ENCODE data around the gene CDT1.
"Not testable (repeated sequence)": the region's sequence is repeated elsewhere in the genome, so short reads cannot be mapped to it uniquely, and the experiment has no call there.

CDT1 gene

DNA sequence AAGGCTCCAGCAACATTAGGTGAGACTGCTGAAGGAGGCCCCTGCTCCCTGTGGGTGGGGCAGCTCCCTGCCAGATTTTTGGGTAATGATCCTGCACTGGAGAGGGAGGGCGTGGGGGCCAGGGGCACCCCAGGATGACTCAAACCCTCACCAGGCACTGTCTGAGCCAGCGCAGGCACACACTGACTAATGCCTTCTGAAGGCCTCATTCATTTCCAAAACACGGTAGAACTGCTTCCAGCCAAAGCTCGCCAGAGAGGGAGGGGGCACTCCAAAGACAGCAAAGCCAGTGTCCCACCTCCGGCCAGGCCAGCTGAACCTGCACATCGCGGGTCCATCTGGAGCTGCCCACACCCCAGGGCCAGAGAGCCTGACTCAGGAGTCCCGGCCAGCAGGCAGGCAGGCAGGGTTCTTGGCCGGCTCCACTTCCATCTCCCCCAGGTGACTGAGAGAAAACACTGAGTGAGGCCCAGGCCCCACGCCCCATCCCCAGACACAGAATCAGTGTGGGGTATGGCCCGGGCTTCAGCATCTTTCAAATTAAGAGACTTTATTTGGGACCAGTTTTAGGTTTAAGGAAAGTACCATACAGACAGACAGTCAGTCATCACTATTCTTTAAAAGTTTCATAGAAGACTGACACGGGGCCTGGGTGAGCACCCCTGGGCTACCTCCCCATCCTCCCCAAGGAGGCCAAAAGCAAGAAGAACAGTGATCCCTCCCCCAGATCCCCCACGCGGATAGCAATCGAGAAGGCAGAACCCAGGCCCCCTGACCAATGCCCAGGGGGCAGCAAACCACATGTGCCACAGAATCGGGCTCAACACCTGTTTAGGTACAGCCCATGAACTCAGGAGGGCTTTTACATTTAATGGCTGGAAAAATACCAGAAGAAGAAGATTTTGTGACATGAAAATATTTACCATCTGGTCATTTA is 20.9 kb upstream of the CDT1 start:
- no peak for DNase-seq (ENCODE audit: low spot score)

- DNase-seq (ENCODE audit: low spot score): peak; percentile 88
These were observed 20.1 kb upstream of the CDT1 start for GRCh38 chr16:88783391-88784073.

DNA sequence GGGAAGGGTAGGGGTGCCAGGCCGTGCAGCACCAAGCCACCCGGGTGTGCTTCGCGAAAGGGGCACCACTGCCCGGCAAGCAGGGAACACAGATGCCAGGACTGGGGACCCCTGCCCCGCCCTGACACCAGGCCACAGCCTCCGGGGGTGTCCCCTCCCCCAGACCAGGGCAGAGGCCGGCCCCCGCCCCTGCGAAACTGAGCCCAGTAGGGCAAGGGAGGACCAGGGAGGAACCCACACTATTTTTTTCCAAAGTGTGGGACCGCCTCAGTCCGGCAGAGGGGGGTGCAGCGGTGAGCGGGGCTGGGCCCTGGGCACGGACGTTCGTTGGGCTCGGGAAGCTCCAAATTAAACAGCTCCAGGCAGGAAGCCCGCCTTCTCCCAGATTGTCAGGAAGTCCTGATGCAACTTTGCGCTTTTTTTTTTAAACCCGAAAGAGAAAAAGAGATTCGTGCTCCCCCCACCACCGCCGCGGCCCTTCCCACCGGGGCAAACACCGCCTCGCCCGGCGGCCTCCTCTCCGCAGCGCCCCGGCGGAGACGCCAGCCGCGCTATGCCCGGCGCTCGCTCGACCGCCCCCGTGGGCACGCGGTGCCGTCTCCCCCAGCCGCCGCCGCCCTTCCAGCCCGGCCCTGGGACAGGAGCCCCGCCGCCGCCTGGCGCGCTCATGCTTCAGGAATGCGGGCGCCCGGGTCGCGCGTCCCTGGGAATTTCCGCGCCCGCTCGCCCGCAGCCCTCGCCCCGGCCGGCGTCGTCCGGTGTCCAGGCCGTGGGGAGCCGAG is 19.3 kb upstream of the CDT1 start:
- DNase-seq (ENCODE audit: low spot score): no peak

DNA sequence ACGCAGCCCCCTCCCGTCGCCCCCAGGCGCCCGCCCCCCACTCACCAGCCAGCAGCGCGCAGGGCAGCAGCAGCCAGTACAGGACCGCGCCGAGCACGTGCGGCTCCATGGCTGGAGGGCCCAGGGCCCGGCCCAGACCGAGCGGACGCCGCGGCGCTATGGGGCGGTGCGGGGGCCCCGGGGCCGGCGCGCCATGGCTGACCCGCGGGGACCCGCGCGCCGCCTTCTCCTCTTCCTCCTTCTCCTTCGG is 18.8 kb upstream of the CDT1 start:
- DNase-seq (ENCODE audit: low spot score): no peak

DNA sequence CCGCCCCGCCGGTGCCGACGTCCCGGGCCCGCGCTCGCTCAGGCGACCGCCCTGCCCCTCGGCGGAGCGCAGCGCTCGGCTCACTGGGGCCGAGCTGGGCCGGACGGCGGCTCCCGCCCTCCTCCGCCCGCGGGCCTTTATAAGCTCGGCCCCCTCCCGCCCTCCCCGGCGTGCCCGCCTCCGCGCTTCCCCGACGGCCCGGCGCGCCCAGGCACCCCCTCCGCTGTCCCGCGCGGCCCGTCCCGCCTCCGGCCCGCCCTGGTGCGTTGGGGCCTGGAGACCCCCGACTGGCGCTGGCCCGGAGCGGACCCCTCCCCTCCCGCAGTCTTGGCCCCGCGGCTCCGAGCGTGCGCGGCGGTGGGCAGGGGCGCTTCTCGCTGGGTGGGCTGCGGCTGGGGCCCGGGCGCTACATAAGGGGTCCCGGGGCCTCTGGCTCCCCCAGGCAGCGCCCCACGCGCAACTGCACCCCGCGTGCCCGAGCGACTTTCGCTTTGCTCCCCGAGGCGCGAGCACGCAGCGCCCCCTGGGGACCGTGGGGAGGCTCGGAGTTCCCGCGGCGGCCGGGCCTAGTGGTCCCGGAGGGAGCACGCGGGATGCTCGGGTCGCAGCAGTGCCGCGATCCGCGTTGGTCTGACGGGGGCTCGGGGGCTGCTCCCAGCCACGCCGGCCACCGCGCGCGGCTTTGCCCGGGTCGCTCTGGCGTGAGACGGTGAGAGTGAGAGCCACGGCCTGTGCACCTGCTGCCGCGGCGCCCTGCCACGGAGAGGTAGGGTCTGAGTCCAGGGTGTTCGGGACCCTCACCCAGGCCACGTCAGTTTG is 18.3 kb upstream of the CDT1 start, which contains the start of gene PIEZO1:
PIEZO1 (minus strand) TSS at position 115 of the 819 bp plus-strand sequence. CDS start 256 bp downstream, outside the sequence.
- peak; percentile 66 for DNase-seq (ENCODE audit: low spot score)

- DNase-seq (ENCODE audit: low spot score): no peak
These were observed 15.8 kb upstream of the CDT1 start for GRCh38 chr16:88787579-88788314.

GRCh38 chr16:88788749-88789148 is 14.8 kb upstream of the CDT1 start:
- DNase-seq (ENCODE audit: low spot score): not testable (repeated sequence)

GRCh38 chr16:88789594-88789993 is 14.0 kb upstream of the CDT1 start:
- DNase-seq (ENCODE audit: low spot score): no peak

DNA sequence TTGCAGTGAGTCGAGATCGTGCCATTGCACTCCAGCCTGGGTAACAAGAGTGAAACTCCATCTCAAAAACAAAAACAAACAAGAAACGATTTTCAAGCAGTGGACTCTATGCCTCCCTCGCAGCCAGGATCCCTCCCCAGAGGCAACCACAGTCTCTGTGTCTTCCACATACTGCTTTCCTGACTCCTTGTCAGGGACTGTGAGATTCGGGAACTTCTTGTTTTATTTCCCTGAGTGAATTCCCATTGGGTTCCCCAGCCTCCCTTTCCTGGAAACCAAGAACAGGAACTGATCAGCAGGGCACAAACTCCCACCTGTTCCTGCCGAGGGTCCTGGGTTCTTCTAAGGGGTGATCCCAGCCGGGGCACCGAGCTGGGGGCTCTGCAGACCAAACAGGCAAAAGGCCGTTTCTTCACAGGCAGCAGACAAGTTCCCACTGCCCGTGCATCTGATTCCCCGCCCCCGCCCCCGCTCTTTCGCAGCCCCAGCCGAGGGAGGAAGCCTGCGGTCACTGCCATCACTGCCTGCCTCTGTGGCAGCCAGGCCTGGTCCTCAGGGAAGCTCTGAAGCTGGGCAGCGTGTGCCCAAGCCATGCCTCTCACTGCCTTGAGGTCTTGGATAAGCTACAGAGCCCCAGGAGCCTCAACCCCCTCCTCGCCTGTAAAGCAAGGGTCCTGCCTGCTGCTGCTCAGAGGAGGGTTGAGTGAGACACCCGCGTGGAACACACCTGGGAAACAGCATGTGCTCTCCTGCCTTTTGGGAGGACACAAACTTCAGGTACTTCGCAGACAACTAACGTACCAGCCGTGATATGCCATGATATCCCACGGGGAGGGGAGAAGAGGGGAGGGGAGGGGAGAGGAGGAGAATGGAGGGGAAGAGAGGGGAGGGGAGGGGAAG is 13.0 kb upstream of the CDT1 start:
- no peak for DNase-seq (ENCODE audit: low spot score)

- no peak for DNase-seq (ENCODE audit: low spot score)
These were observed 11.5 kb upstream of the CDT1 start for GRCh38 chr16:88792078-88792550.

DNA sequence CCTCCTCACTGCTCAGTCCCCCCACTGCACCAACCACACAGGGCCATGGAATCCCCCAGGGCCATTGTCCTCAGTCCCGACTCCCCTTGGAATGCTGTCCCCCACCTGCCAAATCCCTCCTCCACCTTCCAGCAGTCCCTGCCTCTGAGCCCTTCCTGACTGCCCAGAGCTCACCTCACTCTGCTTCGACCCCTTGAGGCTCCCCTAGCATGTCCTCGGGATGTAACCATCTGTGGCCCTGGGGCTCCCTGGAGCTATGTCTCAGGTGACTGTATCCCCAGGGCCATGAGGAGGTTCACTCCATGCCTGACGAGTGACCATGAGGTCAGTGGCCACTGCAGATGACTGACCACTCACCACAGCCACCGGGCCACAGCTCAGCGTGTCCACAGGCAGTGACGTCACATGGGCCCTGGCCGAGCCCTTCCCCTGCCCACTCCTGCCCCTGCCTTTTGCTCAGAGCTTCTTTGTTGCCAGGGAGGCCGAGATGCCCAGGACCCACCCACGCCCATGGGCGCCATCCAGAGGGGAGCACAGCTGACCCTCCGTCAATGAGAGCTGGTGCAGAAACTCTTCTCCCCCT is 10.8 kb upstream of the CDT1 start:
- DNase-seq (ENCODE audit: low spot score): no peak

- DNase-seq (ENCODE audit: low spot score): no peak
These were observed 10.2 kb upstream of the CDT1 start for GRCh38 chr16:88793251-88793954.

DNA sequence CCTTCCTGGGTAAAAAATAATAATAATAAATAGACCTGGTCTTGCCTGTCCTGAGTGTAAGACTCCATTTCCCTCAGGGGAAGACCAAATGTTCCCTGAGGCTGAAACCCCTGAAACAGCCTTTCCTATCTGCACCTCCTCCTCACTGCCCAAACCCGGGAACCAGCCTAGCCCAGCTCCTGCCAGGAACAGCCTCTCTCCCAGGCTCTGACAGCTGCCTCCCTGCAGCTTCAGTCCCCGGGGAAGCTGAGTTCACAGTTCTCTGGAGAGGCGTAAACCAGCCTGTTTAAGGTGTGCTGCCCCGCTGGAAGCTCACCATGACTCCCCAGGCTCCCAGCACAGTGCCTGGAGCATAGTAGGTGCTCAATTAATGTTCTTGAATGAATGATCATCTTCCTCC is 7.3 kb upstream of the CDT1 start:
- no peak for DNase-seq (ENCODE audit: low spot score)

GRCh38 chr16:88798073-88798472 is 5.5 kb upstream of the CDT1 start:
- no peak for DNase-seq (ENCODE audit: low spot score)

DNA sequence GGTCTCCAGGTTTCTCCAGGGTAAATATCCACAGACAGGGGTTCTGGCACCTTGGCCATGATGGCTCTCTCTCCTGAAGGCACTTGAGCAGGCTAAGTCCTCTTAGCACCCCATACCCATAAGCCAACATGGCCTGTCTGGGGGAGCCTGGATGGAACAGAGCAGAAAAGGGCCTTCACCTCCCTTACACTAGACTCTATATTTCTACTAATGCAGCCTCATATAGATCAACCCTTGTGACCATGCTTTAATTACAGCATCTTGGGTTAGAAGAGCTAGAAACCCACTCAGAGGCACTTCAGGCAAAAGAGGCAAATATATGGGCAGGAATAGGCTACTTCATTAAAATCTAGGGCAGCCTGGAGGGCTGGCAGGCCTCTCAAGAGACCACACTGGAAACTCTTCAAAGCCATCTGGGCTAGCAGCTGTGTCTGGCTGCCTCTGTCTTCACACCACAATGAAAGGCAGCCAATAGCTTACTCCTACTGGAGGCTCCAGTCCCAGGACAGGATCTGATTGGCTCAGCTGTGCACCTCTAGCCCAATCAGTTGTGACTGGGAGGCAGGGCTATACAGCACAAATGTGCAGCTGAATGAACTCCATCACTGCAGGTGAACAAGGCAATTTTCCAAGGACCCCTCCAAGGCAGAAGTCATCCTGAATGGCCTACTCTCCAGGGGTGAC is 4.7 kb upstream of the CDT1 start:
- DNase-seq (ENCODE audit: low spot score): no peak

GRCh38 chr16:88799569-88800276 is 3.9 kb upstream of the CDT1 start:
- DNase-seq (ENCODE audit: low spot score): no peak

- DNase-seq (ENCODE audit: low spot score): no peak
These were observed 3.4 kb upstream of the CDT1 start for GRCh38 chr16:88800277-88800592.

DNA sequence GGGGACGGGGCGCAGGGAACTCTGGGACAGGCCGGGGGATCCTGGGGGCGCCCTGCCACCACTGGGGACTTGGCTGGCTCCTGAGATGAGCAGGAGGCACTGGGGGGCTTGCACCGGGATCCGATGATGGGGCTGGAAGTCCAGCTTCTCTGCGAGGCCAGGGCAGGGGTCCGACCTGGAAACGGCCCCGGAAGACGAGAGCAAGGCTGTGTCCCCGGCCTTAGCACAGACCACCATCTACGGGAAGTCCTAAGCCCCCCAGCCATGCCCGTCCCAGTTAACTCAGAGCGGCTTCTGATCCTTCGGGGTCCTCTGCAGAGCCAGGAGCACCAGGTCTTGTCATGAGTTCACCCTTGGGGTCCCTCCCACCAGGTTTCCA is 573 bp downstream of the CDT1 start:
- DNase-seq (ENCODE audit: low spot score): no peak

Measured in Ammon's horn (tissue), 1 donor.